ENCODE results near the gene SSBP2.

Gene SSBP2

DNA sequence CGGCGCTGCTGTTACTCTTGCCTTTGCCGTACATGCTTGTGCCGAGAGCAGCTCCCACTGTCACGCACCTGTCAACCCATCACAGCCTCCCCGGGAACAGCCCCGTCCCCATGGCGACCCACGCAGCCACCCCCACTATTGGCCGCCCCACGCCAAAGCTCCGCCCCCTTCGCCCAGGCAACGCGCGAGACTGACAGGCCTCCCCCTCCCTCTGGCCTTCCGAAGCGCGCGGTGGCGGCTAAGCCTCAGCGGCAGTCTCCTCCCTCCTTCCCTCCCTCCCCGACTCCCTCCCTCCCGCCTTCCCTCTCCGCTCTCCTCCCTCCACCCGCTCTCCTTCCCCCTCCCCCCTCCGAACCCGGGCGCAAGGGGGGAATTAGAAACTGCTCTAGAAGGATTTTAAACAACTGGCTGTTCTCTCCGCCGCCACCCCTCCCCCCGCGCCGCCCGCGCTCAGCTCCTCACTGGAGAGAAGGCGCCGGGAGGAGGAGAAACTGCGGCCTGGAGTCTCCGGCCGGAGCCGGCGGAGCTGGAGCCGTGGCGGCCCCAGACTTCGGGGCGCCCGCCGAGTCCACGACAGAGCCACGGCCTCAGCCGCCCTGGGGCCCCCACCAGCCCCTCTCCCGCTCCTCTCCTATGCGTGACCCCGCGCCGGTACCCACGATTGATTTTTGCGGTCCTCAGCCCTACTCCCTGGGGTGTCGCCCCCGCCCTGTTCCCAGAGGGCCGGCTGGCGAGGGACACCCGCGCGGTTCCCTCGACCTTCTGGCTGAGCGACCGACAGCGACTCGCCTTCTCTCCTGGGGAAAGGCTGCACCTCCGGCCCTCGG is at the start of gene SSBP2:
SSBP2 (minus strand) TSS at position 89 of the 827 bp plus-strand sequence; CDS start at position 34, 55 bp downstream.
- no peak for TF ChIP-seq CTCF (conservative IDR thresholded peaks at IDR 0.05; ENCODE audit: low read length)
- H3K4me3 ChIP-seq (ENCODE audit: low read length), result peak within 1 kb of the TSS; percentile 85
- peak; percentile 99 for DNase-seq (ENCODE audit: low read depth)

- no peak overlapping the region for H3K4me3 ChIP-seq (ENCODE audit: low read length)
- TF ChIP-seq CTCF (conservative IDR thresholded peaks at IDR 0.05; ENCODE audit: low read length), result no peak
- DNase-seq (ENCODE audit: low read depth), result no peak
These were observed 44.8 kb upstream of the SSBP2 start for GRCh38 chr5:81795666-81796065.

DNA sequence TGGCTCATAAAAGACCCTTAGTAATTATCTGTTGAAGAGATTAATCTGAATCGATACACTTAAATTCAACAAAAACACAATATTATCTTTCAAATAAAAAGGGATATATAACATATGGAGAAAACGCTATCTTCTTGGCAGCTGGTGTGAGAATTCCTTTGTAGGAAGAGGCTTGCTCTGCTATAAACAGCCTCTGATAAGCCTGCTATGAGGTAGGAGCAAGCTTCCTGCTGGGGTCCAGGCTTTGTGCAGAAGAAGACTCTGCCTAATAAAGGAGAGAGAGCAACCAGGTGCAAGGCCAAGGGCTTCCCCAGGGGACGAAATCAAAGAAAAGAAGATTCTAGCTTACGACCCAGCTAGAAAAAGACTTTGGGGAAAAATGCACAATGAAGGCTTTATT is 43.3 kb upstream of the SSBP2 start:
- TF ChIP-seq CTCF (conservative IDR thresholded peaks at IDR 0.05; ENCODE audit: low read length), result no peak
- H3K4me3 ChIP-seq (ENCODE audit: low read length), result no peak overlapping the region
- no peak for DNase-seq (ENCODE audit: low read depth)

DNA sequence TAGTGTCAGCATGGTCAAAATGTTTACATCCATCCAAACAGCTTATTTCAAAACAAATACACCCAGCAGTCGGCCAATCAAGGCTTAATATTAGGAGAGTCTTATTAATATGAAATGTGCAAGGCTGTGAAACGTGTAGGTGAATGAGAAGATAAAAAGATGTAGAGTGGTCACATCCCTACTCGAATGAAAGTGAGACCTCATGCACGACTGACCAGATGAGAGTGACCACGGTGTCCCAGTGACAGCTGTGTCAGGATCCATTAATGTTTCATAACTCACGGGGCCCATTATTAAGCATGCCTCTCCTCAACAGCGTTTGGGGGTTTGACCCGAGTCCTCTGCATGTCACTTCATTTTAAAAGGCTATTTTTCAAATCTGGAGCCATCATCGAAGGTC is 39.4 kb upstream of the SSBP2 start:
- no peak for DNase-seq (ENCODE audit: low read depth)
- H3K4me3 ChIP-seq (ENCODE audit: low read length), result no peak overlapping the region

GRCh38 chr5:81789033-81789432 is 38.1 kb upstream of the SSBP2 start:
- DNase-seq (ENCODE audit: low read depth), result peak; percentile 25
- no peak for TF ChIP-seq CTCF (conservative IDR thresholded peaks at IDR 0.05; ENCODE audit: low read length)

More for the DNA sequence above, 39.4 kb upstream of the SSBP2 start:
- no peak for TF ChIP-seq CTCF (conservative IDR thresholded peaks at IDR 0.05; ENCODE audit: low read length)

GRCh38 chr5:81788329-81788728 is 37.4 kb upstream of the SSBP2 start:
- no peak for TF ChIP-seq CTCF (conservative IDR thresholded peaks at IDR 0.05; ENCODE audit: low read length)
- H3K4me3 ChIP-seq (ENCODE audit: low read length), result no peak overlapping the region
- DNase-seq (ENCODE audit: low read depth), result no peak

More at GRCh38 chr5:81789033-81789432, 38.1 kb upstream of the SSBP2 start:
- H3K4me3 ChIP-seq (ENCODE audit: low read length), result no peak overlapping the region
